ENCODE results near the gene ZBTB32. TPM values are rescaled to one million over a fixed set of nuclear protein-coding genes. Genes with fewer than 3 reads are reported as not detected.

ZBTB32 gene
- total RNA-seq, 4 donors from 2014 or later: 0.38 TPM; not detected in 3

GRCh38 chr19:35720163-35720524 is 15.8 kb downstream of the ZBTB32 start:
- no peak overlapping the region for H3K27ac ChIP-seq
- H3K4me3 ChIP-seq: no peak overlapping the region
- peaks cover 23 to 40% (median 24%) of the 10 kb centered on the region in 3 donors for H3K4me1 ChIP-seq
- intact Hi-C loops (cut with DNase I): no loop called here
- 87 to 89% methylated on average over 2 to 8 of the region's 9 CpGs for WGBS, 2 donors
- no peaks in the 10 kb centered on the region for H3K27me3 ChIP-seq
- peaks cover 35 to 58% (median 36%) of the 10 kb centered on the region in 3 donors for H3K36me3 ChIP-seq
- no peak for TF ChIP-seq POLR2A (IDR thresholded peaks at IDR 0.05)
- TF ChIP-seq CTCF (IDR thresholded peaks at IDR 0.05): no peak
- H3K9me3 ChIP-seq: no peaks in the 10 kb centered on the region
- DNase-seq: no peak

DNA sequence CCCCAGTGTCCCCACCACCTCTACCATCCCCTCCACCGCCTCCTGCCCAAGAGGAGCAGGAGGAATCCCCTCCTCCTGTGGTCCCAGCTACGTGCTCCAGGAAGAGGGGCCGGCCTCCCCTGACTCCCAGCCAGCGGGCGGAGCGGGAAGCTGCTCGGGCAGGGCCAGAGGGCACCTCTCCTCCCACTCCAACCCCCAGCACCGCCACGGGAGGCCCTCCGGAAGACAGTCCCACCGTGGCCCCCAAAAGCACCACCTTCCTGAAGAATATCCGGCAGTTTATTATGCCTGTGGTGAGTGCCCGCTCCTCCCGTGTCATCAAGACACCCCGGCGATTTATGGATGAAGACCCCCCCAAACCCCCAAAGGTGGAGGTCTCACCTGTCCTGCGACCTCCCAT is 16.3 kb downstream of the ZBTB32 start:
- peaks cover 40 to 63% (median 41%) of the 10 kb centered on the region in 3 donors for H3K36me3 ChIP-seq
- H3K4me1 ChIP-seq: peaks cover 18 to 35% (median 19%) of the 10 kb centered on the region in 3 donors
- intact Hi-C loops (cut with DNase I): no loop called here
- TF ChIP-seq POLR2A (IDR thresholded peaks at IDR 0.05): no peak
- TF ChIP-seq CTCF (IDR thresholded peaks at IDR 0.05): no peak
- DNase-seq: no peak
- H3K4me3 ChIP-seq: no peak overlapping the region
- H3K9me3 ChIP-seq: no peaks in the 10 kb centered on the region
- H3K27ac ChIP-seq: no peak overlapping the region
- no peaks in the 10 kb centered on the region for H3K27me3 ChIP-seq
- WGBS, 2 donors: 78 to 89% methylated on average over 3 to 9 of the region's 17 CpGs

GRCh38 chr19:35721374-35721773 is 17.0 kb downstream of the ZBTB32 start:
- WGBS, 2 donors: 97 to 100% methylated on average over 7 of the region's 16 CpGs
- no peak overlapping the region for H3K27ac ChIP-seq
- no peak for DNase-seq
- intact Hi-C loops (cut with DNase I): no loop called here
- H3K36me3 ChIP-seq: peaks cover 47 to 71% (median 48%) of the 10 kb centered on the region in 3 donors
- no peaks in the 10 kb centered on the region for H3K27me3 ChIP-seq
- no peaks in the 10 kb centered on the region for H3K9me3 ChIP-seq
- peaks cover 12 to 28% (median 12%) of the 10 kb centered on the region in 3 donors for H3K4me1 ChIP-seq
- TF ChIP-seq POLR2A (IDR thresholded peaks at IDR 0.05) (no peak), CTCF (IDR thresholded peaks at IDR 0.05) (no peak)
- no peak overlapping the region for H3K4me3 ChIP-seq

DNA sequence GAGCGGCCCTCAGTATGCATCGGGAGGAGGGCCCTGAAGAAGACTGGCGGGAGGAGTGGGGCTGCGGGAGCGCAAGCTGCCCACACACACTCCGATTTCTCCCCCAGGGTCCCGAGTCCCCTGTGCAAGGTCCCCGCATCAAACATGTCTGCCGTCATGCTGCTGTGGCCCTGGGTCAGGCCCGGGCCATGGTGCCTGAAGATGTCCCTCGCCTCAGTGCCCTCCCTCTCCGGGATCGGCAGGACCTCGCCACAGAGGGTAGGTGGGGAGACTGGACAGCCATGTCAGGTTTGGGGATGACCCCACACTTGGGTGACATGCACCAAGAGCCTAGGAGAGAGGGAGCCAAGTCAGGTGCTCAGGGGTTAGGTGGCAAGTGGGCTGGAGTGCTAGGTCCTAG is 18.1 kb downstream of the ZBTB32 start:
- Histone ChIP-seq H3K4me1 (peaks cover 12 to 22% (median 12%) of the 10 kb centered on the region in 3 donors), H3K36me3 (peaks cover 53 to 81% (median 59%) of the 10 kb centered on the region in 3 donors), H3K4me3 (no peak overlapping the region), H3K9me3 (no peaks in the 10 kb centered on the region), H3K27me3 (no peaks in the 10 kb centered on the region), H3K27ac (no peak overlapping the region)
- TF ChIP-seq CTCF (IDR thresholded peaks at IDR 0.05) (no peak), POLR2A (IDR thresholded peaks at IDR 0.05) (no peak)
- intact Hi-C loops (cut with DNase I): no loop called here
- no peak for DNase-seq
- WGBS, 2 donors: 80% methylated on average over 1 of the region's 14 CpGs; no CpG with 5 or more reads in 1 of the 2 donors

GRCh38 chr19:35722897-35723296 is 18.5 kb downstream of the ZBTB32 start:
- no peaks in the 10 kb centered on the region for H3K27me3 ChIP-seq
- WGBS, 2 donors: 90 to 97% methylated on average over 8 to 9 of the region's 16 CpGs
- H3K9me3 ChIP-seq: no peaks in the 10 kb centered on the region
- no peak overlapping the region for H3K4me3 ChIP-seq
- peaks cover 12 to 22% (median 12%) of the 10 kb centered on the region in 3 donors for H3K4me1 ChIP-seq
- H3K27ac ChIP-seq: no peak overlapping the region
- TF ChIP-seq CTCF (IDR thresholded peaks at IDR 0.05) (no peak), POLR2A (IDR thresholded peaks at IDR 0.05) (no peak)
- no peak for DNase-seq
- H3K36me3 ChIP-seq: peaks cover 58 to 86% (median 63%) of the 10 kb centered on the region in 3 donors
- intact Hi-C loops (cut with DNase I): no loop called here
